CD4-positive, alpha-beta T cell treated with Interleukin-17A for 1 hour (primary cell): ENCODE measurements around the gene WNT8B.

Experiments
- DNase-seq: peaks from one replicate; pipeline ENCODE4 v3.0.0-alpha.2; 2020

The WNT8B gene

DNA sequence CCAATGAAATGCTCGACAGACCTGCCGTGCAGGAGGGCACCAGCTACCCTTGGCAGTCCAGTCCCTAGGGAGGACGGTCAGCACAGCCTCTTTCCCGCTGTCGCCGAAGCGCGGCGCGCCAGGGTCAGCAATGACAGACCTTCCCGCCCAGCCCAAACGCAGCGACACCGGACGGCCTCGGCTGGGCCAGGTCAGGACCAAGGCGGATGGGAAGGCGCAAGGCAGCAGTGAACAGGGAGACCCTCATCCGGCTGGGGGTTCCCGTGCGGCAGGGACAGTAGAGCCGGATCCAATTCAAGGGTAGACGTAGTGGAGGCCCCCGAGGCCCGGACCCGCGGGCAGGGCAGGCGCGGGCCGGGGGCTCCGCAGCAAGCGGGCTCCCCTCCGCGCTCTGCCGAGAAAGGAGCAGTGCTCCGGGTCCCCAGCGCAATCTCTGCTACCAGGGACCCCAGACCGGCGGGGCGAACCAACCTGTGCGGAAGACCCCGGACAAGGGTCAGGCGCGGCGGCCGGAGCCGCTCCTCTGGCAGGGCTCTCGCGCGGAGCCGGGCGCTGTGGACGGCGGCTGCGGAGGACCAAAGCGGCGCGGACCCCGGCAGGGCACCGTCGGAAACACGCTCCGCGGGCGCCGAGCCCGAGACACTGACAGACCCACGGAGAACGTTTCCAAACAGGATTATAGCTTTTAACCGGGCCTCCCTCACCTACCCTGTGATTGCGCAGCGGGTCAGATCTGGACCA is 56.7 kb downstream of the WNT8B start, which contains the start of gene SEC31B:
Gene SEC31B, minus strand, starts transcription at position 551 of the 741 bp plus-strand sequence. CDS start 2,909 bp downstream, outside the sequence.
- DNase-seq = no peak

DNA sequence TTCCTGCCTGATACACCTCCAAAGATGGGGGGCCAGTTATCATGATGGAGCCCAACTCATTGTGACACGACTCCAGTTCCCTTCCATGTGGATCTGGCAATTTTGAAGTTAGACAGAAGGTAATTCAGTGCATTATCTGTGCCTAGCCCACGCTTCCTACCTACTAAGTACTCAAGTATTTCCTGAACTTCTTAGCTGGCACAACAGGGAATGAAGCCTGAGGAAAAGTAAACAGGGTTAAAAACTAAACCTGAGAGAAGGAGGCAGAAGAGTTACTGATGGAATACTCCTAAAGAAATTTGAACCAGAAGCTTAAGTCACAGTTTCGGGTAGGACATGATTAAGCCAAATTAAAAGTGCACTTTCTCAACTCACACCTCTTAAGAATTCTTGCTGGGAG is 58.0 kb downstream of the WNT8B start:
- DNase-seq = no peak

DNA sequence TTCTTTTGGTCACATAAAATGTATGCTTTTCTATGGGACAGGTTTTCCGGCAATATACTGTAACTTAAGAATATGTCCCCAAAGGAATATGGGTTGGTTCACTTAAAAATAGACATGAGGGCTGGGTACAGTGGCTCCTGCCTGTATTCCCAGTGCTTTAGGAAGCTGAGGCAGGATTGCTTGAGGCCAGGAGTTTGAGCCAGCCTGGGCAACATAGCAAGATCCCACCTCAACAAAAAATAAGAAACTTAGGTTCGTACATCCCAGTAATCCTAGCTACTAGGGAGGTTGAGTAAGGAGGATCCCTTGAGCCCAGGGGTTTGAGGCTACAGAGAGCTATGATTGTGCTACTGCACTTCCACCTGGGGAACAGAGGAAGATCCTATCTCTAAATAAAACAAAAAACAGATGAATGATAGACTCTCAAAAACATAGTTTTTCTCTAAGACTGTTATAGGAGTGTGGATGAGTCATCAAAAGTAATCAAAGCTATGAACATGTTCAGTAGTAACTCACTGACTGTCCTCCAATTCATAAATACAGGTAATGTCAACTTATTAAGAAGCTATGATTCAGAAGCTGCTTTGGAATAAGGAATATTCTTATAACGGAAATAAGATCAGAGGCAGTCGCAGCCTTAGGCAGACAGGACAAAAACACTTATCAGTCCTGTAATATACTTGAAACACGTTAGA is 59.4 kb downstream of the WNT8B start:
- DNase-seq = no peak

DNA sequence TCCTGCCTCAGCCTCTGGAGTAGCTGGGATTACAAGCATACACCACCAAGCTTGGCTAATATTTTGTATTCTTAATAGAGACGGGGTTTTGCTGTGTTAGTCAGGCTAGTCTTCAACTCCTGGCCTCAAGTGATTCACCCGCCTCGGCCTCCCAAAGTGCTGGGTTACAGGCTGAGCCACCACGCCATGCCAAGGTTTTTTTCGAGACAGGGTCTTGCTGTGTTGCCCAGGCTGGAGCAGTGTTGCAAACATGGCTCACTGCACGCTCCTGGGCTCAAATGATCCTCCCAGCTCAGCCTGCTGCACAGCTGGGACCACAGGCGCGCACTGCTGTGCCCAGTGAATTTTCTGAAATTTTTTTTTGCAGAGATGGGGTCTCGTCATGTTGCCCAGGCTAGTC is 60.1 kb downstream of the WNT8B start:
- no peak for DNase-seq

DNA sequence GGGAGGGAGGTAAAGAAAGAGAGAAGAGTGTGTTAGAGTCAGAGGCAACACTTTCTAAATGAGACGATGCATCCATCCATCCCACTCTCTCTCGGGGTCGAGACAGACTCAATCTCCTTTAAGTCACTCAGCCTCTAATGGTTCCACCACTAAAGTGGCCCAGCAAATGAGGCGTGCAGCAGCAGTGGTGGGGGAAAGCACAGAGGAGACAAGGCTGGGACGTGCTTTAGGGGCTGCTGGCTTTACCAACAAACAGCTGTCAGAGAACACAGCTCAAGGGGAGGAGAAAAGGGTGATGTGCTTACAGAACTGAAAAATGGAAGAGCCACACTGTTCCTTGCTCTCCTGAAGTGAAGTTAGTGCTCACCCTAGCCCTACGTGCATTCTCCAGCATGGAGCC is 61.4 kb downstream of the WNT8B start:
- DNase-seq = no peak

DNA sequence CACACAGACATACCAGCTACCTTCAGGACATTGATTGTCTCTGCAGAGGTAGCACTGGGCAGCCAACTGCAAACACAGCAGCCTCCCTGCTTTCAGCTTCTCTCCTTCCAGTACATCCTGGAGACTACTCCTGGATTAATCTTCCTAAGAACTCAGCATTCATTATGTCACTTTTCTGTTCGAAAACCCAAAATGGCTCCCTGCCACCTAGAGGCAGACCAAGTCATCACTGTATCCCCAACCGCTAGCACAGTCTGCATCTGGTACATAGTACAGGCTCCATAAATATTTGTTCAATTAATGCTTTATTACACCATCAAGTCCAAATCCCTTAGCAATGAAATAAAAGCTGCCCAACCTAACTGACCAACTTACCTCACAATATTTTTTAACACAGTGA is 61.8 kb downstream of the WNT8B start:
- no peak for DNase-seq

DNA sequence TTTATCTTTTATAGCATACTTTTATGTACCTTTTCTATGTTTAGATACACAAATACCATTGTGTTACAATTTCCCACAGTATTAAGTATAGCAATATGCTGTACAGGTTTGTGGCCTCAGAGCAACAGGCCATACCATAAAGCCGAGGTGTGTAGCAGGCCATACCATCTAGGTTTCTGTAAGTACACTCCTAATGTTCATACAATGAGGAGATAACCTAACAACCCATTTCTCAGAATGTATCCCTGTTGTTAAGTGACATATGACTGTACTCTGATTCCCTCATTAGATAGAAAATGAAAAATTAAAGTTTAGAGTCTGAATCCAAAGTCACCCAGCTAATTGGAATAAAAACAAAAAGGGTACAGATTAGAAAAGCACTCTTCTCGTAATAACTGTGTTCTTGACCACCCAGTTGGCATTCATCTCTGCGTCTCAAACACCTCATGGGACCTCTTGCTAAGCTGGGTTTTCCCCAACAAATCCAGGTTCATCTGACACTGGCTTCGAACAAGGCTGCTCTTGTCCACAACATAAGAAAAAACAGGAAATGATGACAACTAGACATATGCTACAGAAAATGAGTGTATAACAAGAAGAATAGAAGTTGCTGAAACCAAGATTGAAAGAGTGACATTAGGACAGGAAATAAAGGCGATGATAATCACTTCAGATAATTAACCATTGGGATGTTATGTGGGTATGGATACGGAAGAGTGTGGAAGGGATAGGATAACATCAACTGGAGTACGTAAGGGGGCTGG is 65.5 kb downstream of the WNT8B start:
- DNase-seq = peak; percentile 67

DNA sequence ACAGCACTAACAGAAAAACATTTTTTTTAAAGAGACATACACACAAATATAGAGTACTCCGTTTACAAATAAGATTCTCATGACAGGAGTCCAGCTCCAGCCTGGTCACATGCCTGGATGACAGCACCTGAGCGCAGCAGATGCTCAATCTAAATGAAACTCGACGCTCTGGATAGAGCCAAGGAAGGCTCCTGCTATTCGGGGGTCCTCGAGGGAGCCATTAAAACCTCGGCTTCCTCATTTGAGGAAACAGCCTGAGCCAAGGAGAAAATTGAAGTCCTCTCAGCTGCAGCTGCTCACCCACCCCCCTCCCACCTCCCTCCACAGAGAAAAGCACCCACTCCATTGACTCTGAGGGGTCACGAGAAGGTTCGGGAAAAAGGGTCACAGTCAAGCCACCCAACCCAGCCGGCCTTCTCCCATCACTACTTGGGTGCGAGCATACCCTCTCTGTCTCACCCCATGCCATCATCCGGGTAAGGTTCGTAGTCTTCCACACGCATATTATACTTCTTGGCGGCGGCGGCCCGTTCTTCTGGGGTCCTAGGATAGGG is 66.2 kb downstream of the WNT8B start:
- DNase-seq = no peak

DNA sequence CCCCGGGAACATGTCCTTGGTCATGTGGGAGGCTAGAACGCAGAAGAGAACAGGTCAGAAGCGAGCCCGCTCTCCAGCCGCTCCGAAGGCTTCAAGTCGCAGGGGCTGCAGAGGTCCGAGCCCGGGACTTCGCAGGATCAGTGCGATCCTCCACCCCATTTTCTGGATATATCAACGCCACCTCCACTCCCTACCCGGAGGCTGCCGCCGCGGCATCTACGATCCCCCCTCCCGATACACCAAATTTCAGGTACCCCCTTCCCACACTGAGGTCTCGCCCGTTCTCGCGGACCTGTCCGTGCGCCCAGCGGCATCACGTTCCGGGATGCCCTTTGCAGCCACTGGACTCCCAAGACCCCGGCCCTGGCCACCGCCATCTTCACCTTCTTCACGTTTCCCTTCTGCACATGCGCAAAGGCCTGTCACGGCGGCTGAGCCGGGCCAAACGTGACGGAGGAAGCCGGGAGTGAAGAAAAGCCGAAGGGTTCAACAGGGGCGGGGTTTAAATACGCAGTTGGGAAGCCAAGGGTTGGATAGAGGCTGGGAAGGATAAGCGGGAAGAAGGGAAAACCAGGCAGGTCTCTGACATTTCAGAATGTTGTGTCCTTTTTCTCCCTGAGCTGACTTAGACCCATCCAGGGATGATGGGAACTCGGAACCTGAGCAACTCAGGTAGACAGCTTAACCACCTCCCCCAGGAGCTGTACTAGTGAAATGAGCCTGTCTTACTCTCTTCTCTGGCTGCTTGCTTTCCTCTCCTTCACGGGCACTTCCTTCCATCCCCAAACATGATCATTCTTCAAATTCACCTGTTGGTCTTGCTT is 66.9 kb downstream of the WNT8B start, which contains the start of gene NDUFB8:
Gene NDUFB8, minus strand, starts transcription at position 397 of the 824 bp plus-strand sequence. Its CDS starts 20 bp downstream, at position 377.
- peak; percentile 91 for DNase-seq

DNA sequence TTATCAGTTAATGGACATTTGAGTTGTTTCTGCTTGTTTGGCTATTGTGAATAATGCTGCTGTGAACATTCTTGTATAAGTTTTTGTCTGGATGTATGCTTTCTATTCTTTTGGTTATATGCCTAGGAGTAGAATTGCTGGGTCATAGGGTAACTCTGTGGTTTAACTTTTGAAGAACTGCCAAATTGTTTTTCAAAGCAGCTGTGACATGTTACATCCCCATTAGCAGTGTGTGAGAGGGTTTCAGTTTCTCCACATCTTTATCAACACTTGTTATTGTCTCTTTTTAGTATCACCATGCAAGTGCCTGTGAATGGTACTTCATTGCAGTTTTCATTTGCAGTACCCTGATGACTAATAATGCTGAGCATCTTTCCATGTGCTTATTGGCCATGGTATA is 69.0 kb downstream of the WNT8B start:
- DNase-seq = no peak
